OCI-LY1 (cell line): ENCODE measurements around the gene LEFTY1.

Source experiments
- H2AFZ ChIP-seq: fragments of 200-600 bp; sonication (generic), shearing (Covaris generic); 2 replicates; pipeline ENCODE4 v1.6.0; 2014; ENCODE audit warnings: antibody characterized with exemption, mild to moderate bottlenecking, low read length
- H3F3A ChIP-seq: fragments of 200-600 bp; sonication (generic), shearing (Covaris generic); 2 replicates; pipeline ENCODE4 v1.6.0; 2014; ENCODE audit warnings: mild to moderate bottlenecking, antibody characterized with exemption, low read length, moderate library complexity; ENCODE audit not compliant: insufficient read depth
- H3K27ac ChIP-seq: fragments of 200-600 bp; sonication (generic); 2 replicates; pipeline ENCODE4 v1.5.1; 2014; ENCODE audit warnings: low read length, mixed run types, mild to moderate bottlenecking, low read depth; ENCODE audit not compliant: poor library complexity, severe bottlenecking
- H3K27me3 ChIP-seq: fragments of 200-600 bp; sonication (generic); 2 replicates; pipeline ENCODE4 v1.6.0; 2014; ENCODE audit warnings: antibody characterized with exemption, mild to moderate bottlenecking, low read length, moderate library complexity; ENCODE audit not compliant: insufficient read depth
- H3K36me3 ChIP-seq: fragments of 200-600 bp; sonication (generic); 2 replicates; pipeline ENCODE4 v1.6.1; 2014; ENCODE audit warnings: mild to moderate bottlenecking, antibody characterized with exemption, low read length, moderate library complexity, mixed read lengths; ENCODE audit not compliant: insufficient read depth
- H3K4me1 ChIP-seq: fragments of 200-600 bp; sonication (generic); 2 replicates; pipeline ENCODE4 v1.5.1; 2014; ENCODE audit warnings: mild to moderate bottlenecking, low read length, moderate library complexity; ENCODE audit not compliant: insufficient read depth, severe bottlenecking
- H3K4me2 ChIP-seq: fragments of 200-600 bp; sonication (generic), shearing (Covaris generic); 2 replicates; pipeline ENCODE4 v1.6.1; 2014; ENCODE audit warnings: low read length
- H3K4me3 ChIP-seq: fragments of 200-600 bp; sonication (generic); 2 replicates; pipeline ENCODE4 v1.5.1; 2014; ENCODE audit warnings: low read length, low read depth, mild to moderate bottlenecking, mixed read lengths; ENCODE audit not compliant: poor library complexity, severe bottlenecking
- H3K79me2 ChIP-seq: fragments of 200-600 bp; shearing (Covaris generic); 2 replicates; pipeline ENCODE4 v1.6.1; 2016; ENCODE audit warnings: mixed run types, low read length, mixed read lengths; ENCODE audit not compliant: insufficient read depth
- H3K9ac ChIP-seq: fragments of 200-600 bp; sonication (generic), shearing (Covaris generic); 2 replicates; pipeline ENCODE4 v1.6.1; 2014; ENCODE audit warnings: mild to moderate bottlenecking, low read length, mixed read lengths
- H3K9me2 ChIP-seq: fragments of 200-600 bp; sonication (generic), shearing (Covaris generic); 2 replicates; pipeline ENCODE4 v1.6.1; 2014; ENCODE audit warnings: low read depth, mild to moderate bottlenecking, low read length, mixed read lengths
- H3K9me3 ChIP-seq: fragments of 200-600 bp; shearing (Covaris generic); 2 replicates; pipeline ENCODE4 v1.6.1; 2014; ENCODE audit warnings: low read length, mixed read lengths
- H4K20me1 ChIP-seq: fragments of 200-600 bp; sonication (generic), shearing (Covaris generic); 2 replicates; pipeline ENCODE4 v1.6.0; 2016; ENCODE audit warnings: mild to moderate bottlenecking, low read length; ENCODE audit not compliant: insufficient read depth
- CTCF ChIP-seq: fragments of 200-600 bp; sonication (generic), shearing (Covaris generic); IDR thresholded peaks from 2 replicates; pipeline ENCODE4 v1.5.1; 2017; ENCODE audit warnings: mild to moderate bottlenecking, antibody characterized with exemption, low read length, moderate library complexity, mixed read lengths
- EZH2 ChIP-seq: fragments of 200-600 bp; sonication (generic), shearing (Covaris generic); IDR thresholded peaks from 2 replicates; pipeline ENCODE4 v1.8.0; 2017; ENCODE audit warnings: borderline replicate concordance, mixed run types, mild to moderate bottlenecking, antibody characterized with exemption, low read length, moderate library complexity, mixed read lengths

The LEFTY1 gene

GRCh38 chr1:225859151-225859550, 29.8 kb downstream of the LEFTY1 start:
- no peaks in the 10 kb centered on the region for H3K79me2 ChIP-seq
- no peak overlapping the region for H3K27ac ChIP-seq
- no peaks in the 10 kb centered on the region for H3K9me2 ChIP-seq
- H3K9me3 ChIP-seq: no peaks in the 10 kb centered on the region
- H3K9ac ChIP-seq: no peak overlapping the region
- no peak overlapping the region for H2AFZ ChIP-seq
- no peak overlapping the region for H3K4me3 ChIP-seq
- H3K4me2 ChIP-seq: no peak overlapping the region
- TF ChIP-seq EZH2 (no peak), CTCF (no peak)
- no peaks in the 10 kb centered on the region for H3F3A ChIP-seq
- no peaks in the 10 kb centered on the region for H3K27me3 ChIP-seq
- no peaks in the 10 kb centered on the region for H4K20me1 ChIP-seq
- H3K36me3 ChIP-seq: peaks cover 11% of the 10 kb centered on the region; the same call in 1 of the 2 replicates
- no peaks in the 10 kb centered on the region for H3K4me1 ChIP-seq

- TF ChIP-seq CTCF (no peak), EZH2 (no peak)
- H3K27me3 ChIP-seq: no peaks in the 10 kb centered on the region
- H2AFZ ChIP-seq: no peak overlapping the region
- no peak overlapping the region for H3K9ac ChIP-seq
- no peaks in the 10 kb centered on the region for H3K9me2 ChIP-seq
- no peaks in the 10 kb centered on the region for H4K20me1 ChIP-seq
- H3K36me3 ChIP-seq: peaks cover 11% of the 10 kb centered on the region; the same call in 1 of the 2 replicates
- H3K4me3 ChIP-seq: no peak overlapping the region
- no peaks in the 10 kb centered on the region for H3K4me1 ChIP-seq
- no peaks in the 10 kb centered on the region for H3K9me3 ChIP-seq
- no peak overlapping the region for H3K27ac ChIP-seq
- H3K79me2 ChIP-seq: no peaks in the 10 kb centered on the region
- no peak overlapping the region for H3K4me2 ChIP-seq
- no peaks in the 10 kb centered on the region for H3F3A ChIP-seq
Observed at GRCh38 chr1:225857256-225857655, 31.7 kb downstream of the LEFTY1 start.

- Histone ChIP-seq H3K4me3 (no peak overlapping the region), H3K9me2 (no peaks in the 10 kb centered on the region), H3K9ac (no peak overlapping the region), H3K27me3 (no peaks in the 10 kb centered on the region), H2AFZ (no peak overlapping the region), H4K20me1 (no peaks in the 10 kb centered on the region), H3K9me3 (no peaks in the 10 kb centered on the region), H3K36me3 (peaks cover 4% of the 10 kb centered on the region; the same call in 1 of the 2 replicates), H3K4me2 (no peak overlapping the region), H3K4me1 (no peaks in the 10 kb centered on the region), H3K27ac (no peak overlapping the region), H3F3A (no peaks in the 10 kb centered on the region), H3K79me2 (no peaks in the 10 kb centered on the region)
- TF ChIP-seq CTCF: no peak
- no peak for TF ChIP-seq EZH2
Observed at GRCh38 chr1:225855503-225856300, 33.2 kb downstream of the LEFTY1 start.
